Stimulated activated CD4-positive, alpha-beta T cell treated with anti-CD3 and anti-CD28 coated beads, Interleukin-1b, Interleukin-23, amount 100 ng/mL, for 1 hour (primary cell): ENCODE data around the gene ADM2.
"Not testable (repeated sequence)": the region's sequence is repeated elsewhere in the genome, so short reads cannot be mapped to it uniquely, and the experiment has no call there.

Source experiments
- DNase-seq, 2 donors: peaks; one replicate each; pipeline ENCODE4 v3.0.0-alpha.2; 2020; ENCODE audit warnings: low read depth in 2 of 2

Gene ADM2

DNA sequence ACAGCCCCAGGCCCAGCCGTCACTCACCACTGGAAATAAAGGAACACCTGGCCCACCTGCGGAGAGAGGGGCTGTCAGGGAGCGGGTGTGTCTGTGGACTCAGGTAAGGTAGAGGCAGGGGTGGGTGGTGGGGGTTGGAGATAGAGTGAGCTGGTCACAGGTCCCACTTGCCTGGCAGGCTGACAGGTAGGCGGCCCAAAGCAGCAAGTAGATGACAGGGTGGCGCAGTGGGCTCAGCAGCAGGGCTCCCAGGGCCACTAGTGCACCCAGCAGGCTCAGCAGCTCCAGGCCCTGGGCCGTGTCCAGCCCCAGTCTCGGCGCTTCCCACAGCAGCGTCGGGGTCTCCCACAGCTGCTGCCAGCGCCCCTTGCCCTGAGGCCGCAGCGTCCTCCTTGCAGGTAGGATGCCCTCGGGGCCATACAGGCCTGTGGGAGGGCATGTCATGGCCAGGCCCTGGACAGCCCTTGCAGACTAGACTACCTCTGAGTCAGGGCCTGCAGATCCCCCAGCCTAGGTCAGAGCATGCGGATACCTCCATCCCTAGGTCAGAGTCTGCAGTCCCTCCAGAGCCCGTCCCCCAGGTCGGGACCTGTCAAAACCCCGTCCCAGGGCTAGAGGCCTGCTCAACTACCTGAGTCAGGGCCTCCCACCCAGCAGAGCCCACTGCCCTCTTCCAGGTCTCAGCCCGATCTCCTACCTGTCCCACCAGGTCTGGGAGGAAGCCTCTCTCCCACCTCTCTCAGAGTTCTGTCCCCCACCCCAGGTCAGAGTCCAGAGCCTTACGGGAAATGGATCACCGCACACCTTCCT is 25.5 kb downstream of the ADM2 start:
- no peak for DNase-seq

DNA sequence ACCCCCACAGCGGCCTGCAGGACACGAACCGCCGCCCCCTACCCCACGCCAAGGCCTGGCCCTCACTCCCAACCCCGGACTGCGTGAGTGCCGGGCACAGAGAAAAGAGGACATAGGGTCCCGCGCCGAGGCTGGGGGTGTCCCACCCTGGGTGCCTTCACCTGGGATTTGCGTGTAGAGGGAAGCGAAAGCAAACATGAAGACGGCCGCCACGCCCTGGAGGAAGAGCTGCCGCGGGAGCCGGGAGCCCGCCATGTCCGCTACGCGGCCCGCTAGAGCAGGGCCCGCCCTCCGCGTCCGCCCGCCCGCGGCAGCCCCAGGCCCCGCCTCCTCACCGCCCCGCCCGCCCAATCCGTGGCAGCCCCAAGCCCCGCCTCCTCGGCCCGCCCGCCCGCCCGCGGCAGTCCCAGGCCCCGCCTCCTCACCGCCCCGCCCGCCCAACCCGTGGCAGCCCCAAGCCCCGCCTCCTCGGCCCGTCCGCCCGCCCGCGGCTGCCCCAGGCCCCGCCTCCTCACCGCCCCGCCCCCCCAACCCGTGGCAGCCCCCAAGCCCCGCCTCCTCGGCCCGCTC is 26.2 kb downstream of the ADM2 start, which contains the start of gene LMF2:
Gene LMF2, minus strand, starts transcription at position 282 of the 570 bp plus-strand sequence. Its CDS starts 27 bp downstream, at position 255.
- DNase-seq = peak; percentile 92 to 93

DNA sequence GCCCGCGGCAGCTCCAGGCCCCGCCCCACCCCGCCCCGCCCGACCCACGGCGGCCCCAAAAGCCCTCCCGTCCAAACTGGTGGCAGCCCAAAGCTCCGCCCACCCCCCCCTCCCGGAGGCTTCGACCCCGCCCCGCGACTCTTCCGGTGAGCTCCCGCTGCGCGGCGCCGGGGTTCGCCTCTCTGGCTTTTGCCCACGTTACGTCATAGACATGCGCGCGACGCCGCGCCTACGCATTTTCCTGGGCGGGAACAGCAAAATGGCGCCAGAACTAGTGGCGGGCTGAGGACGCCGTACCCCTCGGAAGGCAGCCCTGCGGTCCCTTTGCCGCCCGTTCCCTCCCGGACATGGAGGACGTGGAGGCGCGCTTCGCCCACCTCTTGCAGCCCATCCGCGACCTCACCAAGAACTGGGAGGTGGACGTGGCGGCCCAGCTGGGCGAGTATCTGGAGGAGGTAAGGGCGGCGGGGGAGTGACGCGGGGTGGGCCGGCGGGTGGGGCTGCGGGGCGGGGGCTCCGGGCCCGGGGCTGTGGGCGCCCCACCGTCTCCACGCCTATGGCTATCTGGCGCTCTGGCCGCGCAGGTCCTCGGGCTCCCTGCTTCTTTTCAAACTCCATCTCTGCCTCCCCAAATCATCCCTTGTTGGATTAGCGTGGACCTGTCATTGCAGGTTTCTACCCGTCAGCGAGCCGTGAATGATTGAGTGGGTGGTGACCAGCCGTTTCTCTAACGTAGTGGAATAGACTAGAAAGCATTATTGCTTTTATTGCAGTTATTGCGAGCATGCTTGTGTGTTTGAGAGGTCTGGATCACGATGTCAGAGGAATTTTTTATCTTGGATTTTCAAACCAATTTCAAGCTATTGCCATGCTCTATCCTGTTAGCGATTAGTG is 26.9 kb downstream of the ADM2 start, which contains the start of gene NCAPH2:
Gene NCAPH2, plus strand, starts transcription at position 234 of the 894 bp plus-strand sequence. Its CDS starts 114 bp downstream, at position 348.
- peak; percentile 95 for DNase-seq

DNA sequence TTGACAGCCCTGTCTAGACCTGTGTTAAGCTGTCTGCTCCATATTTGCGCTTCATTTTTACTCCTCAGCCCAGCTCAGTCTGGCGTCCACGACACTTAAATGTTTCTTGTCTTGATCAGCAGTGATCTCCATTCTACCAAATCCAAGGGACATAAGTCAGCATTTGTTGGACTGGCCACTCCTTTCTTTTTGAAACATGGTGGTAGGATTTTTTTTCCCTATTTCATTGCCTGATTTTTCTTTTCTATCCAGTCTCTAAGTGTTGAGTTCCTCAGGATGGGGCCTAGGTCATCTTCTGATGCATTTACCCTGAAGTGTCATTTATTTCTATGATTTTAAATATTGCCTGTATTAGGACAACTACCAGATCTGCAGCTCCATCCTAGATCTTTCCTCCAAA is 27.6 kb downstream of the ADM2 start:
- DNase-seq = no peak

DNA sequence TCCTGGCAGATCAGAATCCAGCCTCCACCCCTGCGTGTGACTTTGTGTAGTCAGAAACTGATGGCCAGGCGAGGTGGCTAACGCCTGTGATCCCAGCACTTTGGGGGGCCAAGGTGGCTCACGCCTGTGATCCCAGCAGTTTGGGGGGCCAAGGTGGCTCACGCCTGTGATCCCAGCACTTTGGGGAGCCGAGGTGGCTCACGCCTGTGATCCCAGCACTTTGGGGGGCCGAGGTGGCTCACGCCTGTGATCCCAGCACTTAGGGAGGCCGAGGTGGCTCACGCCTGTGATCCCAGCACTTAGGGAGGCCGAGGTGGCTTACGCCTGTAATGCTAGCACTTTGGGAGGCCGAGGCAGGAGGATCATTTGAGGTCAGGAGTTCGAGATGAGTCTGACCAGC is 31.8 kb downstream of the ADM2 start:
- no peak for DNase-seq

DNA sequence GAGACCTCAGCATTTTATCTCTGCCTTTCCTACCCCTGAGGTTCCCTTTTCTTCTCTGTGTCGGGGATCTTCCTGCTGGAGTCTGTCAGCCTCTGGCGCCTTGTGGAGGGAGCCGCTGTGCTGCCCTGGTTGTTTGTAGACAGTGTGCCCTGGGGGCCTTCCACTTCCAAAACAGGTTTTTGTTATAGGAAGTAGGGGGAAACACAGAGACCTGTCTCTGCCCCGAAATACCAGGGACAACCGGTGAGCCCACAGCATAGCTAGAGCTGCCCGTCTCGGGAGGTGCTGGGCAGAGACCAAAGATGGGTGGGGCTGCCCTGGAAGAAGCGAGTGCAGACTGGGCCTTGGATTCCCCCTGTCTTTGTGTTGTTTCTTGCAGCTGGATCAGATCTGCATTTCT is 34.7 kb downstream of the ADM2 start:
- no peak for DNase-seq

DNA sequence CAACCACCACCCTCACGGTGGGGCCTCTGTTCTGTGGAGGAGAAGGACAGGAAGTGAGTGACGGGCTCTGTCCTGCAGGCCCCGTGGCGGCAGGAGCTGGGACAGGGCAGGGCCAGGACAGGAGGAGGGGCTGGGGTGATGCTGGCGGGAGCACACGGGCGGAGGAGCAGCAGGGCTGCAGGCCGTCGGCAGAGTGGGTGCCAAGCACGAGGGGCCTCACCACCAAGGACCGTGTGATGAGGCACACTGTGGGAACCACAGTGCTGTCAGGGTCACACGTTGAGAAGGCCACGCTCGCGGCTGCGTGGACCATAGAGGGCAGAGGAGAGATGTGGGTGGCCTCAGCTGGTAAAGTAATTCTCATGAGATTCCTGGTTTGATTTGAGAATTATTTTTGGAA is 35.5 kb downstream of the ADM2 start:
- no peak for DNase-seq

DNA sequence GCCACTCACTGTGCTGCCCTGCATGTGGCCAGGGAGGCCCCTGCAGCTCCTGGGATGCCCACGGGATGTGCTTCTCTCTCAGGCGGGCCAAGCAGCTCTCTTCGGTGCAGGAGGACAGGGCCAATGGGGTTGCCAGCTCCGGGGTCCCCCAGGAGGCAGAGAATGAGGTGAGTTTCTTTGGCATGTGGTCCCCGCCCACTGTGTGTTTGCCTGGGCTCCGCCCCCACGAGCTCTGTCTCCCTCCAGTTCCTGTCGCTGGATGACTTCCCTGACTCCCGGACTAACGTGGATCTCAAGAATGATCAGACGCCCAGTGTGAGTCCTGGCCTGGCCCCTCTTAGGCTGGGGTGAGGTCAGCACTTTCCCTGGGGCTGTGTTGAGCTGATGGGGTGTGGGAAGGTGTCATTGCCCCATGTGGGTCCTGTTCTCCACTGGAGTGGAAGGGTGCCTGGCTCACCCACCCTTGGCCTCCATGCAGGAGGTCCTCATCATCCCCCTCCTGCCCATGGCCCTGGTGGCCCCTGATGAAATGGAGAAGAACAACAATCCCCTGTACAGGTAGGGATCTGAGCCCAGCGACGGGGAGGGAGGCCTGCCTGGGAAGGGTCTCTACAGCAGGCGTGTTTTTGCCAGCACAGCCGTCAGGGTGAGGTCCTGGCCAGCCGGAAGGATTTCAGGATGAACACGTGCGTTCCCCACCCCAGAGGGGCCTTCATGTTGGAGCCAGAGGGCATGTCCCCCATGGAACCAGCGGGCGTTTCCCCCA is 36.3 kb downstream of the ADM2 start:
- no peak for DNase-seq

DNA sequence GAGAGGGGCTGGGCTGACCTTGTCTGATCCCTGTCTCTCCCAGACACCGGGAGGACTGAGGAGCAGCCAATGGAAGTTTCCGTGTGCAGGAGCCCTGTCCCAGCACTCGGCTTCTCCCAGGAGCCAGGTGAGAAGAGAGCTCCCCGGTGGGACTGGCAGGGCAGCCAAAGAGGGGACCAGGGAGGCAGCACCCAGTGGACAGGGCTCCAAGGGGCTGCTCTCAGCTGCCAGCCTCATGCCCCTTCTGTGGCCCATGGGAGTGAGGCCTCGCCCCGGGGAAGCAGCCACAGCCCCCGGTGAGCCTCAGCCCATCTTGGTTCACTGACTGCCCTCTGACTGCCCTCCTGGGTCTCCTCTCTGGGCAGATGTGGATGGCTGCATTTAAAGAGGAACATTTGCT is 37.3 kb downstream of the ADM2 start:
- DNase-seq = no peak

DNA sequence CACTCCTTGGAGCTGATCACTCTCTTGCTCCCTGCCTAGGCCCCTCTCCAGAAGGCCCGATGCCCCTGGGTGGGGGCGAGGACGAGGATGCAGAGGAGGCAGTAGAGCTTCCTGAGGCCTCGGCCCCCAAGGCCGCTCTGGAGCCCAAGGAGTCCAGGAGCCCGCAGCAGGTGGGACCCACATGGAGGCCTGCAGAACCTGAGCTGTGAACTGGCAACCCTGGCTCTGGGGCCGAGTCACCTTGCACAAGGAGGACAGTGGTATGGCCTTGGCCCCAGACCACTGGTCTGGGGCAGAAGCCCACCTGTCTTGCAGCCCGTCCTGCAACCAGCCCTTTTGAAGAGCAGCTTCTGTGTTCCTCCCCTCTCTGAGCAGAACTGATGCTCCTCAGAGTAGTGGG is 37.8 kb downstream of the ADM2 start:
- DNase-seq = no peak

DNA sequence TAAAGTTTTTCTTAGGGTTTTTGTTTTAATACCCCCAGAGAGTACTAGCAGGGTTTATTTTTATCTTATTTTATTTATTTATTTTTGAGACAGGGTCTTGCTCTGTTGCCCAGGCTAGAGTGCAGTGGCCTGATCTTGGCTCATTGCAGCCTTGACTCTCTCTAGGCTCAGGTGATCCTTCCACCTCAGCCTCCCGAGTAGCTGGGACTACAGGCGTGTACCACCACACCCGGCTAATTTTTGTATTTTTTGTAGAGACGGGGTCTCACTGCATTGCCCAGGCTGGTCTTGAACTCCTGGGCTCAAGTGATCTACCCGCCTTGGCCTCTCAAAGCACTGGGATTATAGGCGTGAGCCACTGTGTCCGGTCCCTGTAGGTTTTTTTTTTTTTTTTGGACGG is 38.8 kb downstream of the ADM2 start:
- DNase-seq = not testable (repeated sequence)

DNA sequence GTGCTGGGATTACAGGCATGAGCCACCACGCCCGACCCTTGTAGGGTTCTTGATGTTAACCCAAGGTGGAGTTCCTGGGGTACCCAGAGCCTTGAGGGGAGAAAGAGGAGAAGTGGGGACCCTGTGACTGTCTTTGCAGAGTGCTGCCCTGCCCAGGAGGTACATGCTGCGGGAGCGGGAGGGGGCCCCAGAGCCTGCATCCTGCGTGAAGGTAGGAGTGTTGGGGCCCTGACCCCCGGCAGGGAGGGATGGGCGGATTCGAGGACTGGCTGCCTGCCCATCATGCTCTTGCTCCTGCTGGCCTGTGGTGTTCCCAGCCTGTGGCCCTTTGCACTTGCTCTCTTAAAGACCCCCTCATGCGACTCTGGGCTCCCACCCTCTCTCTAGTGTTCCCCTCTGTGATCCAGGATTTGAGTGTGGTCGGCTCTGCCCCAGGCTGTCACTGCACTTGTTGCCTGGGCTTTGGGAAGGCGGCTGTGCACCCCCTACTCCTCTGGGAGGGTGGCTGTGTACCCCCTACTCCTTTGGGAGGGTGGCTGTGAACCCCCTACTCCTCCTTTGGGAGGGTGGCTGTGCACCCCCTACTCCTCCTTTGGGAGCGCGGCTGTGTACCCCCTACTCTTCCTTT is 39.6 kb downstream of the ADM2 start:
- DNase-seq = no peak

DNA sequence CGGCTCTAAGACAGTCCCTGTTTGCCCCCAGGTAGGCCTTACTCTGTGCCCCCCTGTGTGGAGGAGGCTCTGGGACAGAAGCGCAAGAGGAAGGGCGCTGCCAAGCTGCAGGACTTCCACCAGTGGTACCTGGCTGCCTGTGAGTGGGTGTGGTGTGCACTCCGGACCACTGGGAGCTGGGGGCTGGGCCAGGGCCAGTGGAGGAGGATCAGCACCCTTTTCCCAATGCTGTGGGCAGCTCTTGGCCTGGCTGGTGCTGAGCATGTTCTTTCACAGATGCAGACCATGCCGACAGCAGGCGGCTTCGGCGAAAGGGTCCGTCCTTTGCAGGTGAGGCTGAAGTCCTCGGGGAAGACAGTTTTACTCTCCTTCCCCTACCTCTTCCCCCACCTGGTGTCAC is 40.4 kb downstream of the ADM2 start:
- no peak for DNase-seq

DNA sequence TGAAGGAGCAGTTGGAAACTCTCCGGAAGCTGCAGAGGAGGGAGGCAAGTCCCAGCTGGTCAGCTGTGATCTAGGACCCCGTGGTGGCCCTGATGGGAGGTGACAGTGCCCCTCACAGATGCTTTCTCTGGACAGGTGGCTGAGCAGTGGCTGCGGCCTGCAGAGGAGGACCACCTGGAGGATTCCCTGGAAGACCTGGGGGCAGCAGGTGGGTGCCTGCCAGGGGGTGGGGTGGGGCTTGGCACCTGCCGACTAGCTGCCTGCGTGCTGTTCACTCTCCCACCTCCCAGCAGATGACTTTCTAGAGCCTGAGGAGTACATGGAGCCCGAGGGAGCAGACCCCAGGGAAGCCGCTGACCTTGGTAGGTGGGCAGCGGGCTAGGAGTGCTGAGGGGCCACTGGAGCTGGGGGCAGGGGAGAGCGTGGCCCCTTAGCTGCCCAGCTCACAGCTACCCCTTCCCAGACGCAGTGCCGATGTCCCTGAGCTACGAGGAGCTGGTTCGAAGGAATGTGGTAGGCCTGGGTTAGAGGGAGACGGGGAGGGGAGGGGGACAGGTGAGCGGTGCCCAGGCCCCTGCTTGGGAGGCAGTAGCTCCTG is 41.0 kb downstream of the ADM2 start:
- no peak for DNase-seq

DNA sequence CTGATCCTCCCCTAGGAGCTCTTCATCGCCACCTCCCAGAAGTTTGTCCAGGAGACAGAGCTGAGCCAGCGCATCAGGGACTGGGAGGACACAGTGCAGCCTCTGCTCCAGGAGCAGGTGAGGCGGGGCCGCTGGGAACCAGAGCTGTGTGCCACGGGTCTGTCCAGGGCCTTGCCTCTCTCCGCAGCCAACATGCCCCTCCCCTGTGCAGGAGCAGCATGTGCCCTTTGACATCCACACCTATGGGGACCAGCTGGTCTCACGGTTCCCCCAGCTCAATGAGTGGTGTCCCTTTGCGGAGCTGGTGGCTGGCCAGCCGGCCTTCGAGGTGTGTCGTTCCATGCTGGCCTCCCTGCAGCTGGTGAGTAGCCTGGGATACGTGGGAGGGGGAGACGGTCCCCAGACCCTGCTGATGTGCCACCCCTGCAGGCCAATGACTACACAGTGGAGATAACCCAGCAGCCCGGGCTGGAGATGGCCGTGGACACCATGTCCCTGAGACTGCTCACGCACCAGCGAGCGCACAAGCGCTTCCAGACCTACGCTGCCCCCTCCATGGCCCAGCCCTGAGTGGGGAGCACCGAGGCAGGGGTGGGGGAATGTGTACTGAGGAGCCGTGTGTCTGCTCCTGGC is 41.6 kb downstream of the ADM2 start:
- DNase-seq = no peak

DNA sequence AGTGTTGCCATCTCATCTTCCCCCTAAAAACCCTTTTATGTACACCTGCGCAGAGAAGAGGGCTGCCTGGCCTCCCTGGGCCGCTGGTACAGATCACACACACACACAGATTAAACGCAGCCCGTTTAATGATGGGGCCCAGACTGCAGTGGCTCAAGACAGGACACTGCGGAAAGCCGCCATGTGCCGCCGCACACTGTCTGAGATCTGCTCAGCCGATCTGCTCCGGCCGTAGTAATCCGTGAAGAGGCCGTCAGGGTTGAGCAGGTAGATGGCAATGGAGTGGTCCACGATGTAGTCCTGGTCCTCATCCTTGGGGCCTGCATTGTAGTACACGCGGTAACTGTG is 42.1 kb downstream of the ADM2 start:
- DNase-seq = no peak

DNA sequence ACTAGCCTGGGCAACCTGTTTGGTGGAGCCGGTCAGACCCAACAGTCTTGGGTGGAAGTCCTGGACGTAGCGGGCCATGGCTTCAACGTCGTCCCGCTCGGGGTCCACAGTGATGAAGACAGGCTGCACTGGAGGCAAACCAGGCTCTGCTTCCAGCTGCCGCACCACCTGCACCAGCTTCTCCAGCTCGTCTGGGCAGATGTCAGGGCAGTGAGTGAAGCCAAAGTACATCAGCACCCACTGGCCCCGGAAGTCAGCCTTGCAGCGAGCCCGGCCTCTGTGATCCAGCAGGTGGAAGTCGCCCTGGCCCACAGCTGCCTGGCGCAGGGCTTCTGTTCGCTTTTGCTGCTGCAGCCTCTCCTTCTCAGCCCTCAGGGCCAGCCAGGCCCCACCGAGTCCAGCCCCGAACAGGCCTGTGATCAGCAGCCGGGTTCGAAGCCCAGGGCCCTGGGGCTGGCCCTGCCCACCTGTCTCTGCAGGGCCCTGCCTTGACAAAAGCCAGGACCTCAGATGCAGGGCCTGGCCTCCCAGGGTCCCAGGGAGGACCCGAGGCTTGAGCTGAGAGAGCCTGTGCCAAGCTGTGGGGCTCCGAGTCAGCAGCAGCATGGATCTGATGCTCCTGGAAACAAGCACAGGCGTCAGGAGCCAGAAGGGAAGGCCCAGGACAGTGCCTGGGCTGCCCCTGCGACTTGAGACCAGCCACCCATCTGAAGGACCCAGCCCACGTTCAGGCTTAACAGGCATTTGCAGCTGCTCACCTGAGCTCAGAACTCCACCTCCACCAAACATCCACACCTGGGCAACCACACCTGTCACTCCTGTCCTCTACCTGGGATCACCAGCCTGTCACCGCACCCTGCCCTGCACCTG is 42.7 kb downstream of the ADM2 start:
- DNase-seq = no peak

DNA sequence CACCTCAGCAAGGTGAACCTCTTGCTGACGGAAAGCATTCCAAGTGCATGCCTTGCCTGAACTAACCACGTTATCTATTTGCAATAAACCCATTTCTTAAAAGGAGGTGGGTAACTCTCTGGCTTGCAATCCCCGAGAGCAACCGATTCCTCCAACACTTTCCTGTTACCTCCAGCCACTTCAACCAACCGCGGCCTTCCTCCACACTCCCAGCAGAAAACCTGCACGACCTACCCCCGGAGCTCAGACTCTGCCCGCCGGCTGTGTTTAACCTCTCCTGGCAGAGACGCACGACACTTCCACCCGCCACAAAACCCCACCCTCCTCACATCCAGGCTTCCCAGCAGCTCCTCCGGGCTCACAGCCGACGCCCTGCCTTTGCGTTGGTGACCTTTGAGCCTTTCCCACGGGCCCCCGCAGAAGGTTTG is 43.3 kb downstream of the ADM2 start:
- DNase-seq = no peak

DNA sequence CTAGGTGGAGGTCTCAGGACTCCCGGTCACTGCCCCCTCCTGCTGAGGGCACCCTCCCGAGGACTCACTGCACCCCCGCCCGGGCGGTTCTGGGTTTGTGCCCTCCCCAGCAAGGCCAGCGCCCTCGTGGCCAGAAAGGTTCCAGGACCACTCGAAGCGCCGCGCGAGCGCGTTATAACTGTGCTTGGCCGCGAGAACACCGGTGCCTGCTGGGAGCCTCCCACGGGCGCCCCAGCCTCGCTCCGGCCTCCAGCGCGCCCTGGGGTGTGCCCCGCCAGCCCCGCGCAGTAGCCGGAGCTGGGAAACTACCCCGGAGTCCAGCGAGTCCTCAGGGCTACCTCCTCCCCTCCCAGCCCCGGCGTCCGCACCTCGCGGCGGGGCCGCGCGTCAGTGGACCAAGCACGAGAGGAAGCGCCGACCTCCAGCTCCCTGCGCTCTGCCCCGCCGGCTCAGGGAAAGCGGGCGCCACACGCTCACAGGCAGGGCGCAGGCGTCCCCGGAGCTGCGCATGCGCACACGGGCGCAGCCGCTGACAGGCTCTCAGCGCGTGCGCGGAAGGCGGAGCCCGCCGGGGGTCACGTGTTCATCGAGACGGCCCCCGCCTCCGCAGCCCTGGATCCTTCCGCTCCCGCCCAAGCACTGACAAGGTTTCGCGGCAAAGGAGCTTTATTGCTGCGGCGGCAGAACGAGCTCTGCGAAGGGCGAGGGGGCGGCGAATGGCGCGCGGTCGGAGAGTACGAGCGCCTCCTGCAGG is 43.9 kb downstream of the ADM2 start, which contains the start of gene SCO2:
Gene SCO2, minus strand, starts transcription at position 495 of the 754 bp plus-strand sequence. CDS start 1,187 bp downstream, outside the sequence.
- peak; percentile 95 to 98 for DNase-seq
